Panc1 (cell line): ENCODE measurements around the gene ARAF. TPM values are rescaled to one million over a fixed set of nuclear protein-coding genes. Genes with fewer than 3 reads are reported as not detected.

Source experiments
- ATAC-seq: fragments of 200-7000 bp; cut with Tn5 transposase; 2 replicates; pipeline ENCODE4 v1.9.1; 2020; ENCODE audit warnings: mild to moderate bottlenecking, moderate library complexity
- BruUV-seq: library from RNA; stranded (reverse); fragments of 400-500 nt; replicated peaks from 2 replicates; lab custom pipeline; 2021; lab: Mats Ljungman, UMichigan
- CTCF ChIA-PET: fragments of 300-600 bp; sonication (Branson Sonifier 250); formaldehyde crosslinking; loops from one replicate; lab custom pipeline; 2022; ENCODE audit warnings: antibody characterized with exemption; lab: Charles Lee
- POLR2A ChIA-PET: fragments of 300-600 bp; sonication (Branson Sonifier 250); formaldehyde crosslinking; loops from one replicate; lab custom pipeline; 2022; ENCODE audit warnings: antibody characterized with exemption; lab: Charles Lee
- DNase-seq: peaks from one replicate; pipeline ENCODE4 v3.0.0-alpha.2; 2010; ENCODE audit warnings: low read depth, low spot score
- H3K27ac ChIP-seq: 2 replicates; pipeline ENCODE4 v1.5.1; 2011; ENCODE audit warnings: mild to moderate bottlenecking, low read length, inconsistent platforms
- H3K27me3 ChIP-seq: fragments of 200-500 bp; sonication (Bioruptor generic); 2 replicates; pipeline ENCODE4 v1.6.0; 2014; ENCODE audit warnings: low read length, inconsistent platforms; ENCODE audit not compliant: control insufficient read depth, insufficient read depth
- H3K36me3 ChIP-seq: fragments of 200-500 bp; sonication (Bioruptor generic); 2 replicates; pipeline ENCODE4 v1.5.1; 2014; ENCODE audit warnings: inconsistent platforms, mild to moderate bottlenecking, low read length, moderate library complexity; ENCODE audit not compliant: control insufficient read depth, insufficient read depth
- H3K4me1 ChIP-seq: 2 replicates; pipeline ENCODE4 v1.5.1; 2011; ENCODE audit warnings: inconsistent platforms, mild to moderate bottlenecking, low read length, moderate library complexity; ENCODE audit not compliant: control insufficient read depth, insufficient read depth
- H3K4me3 ChIP-seq, 2 experiments: 2 replicates each; pipeline ENCODE4 v1.5.1; 2011 to 2012; ENCODE audit warnings: low read depth in 2 of 2, low read length in 2 of 2, mild to moderate bottlenecking in 2 of 2, inconsistent platforms in 1 of 2, moderate library complexity in 1 of 2
- H3K9me3 ChIP-seq: fragments of 200-500 bp; sonication (Bioruptor generic); 2 replicates; pipeline ENCODE4 v1.5.1; 2014; ENCODE audit warnings: low read depth, mild to moderate bottlenecking, inconsistent platforms, low read length, moderate library complexity; ENCODE audit not compliant: control insufficient read depth, insufficient read depth
- CTCF ChIP-seq: fragments of 450-650 bp; IDR thresholded peaks from 2 replicates; pipeline ENCODE4 v1.5.1; 2017; ENCODE audit warnings: mild to moderate bottlenecking
- POLR2AphosphoS5 ChIP-seq: IDR thresholded peaks from 2 replicates; pipeline ENCODE4 v1.6.1; 2012; ENCODE audit warnings: mild to moderate bottlenecking, low read depth, low read length, moderate library complexity
- REST ChIP-seq, 2 experiments: IDR thresholded peaks; 2 replicates each; pipeline ENCODE4 v1.6.1; 2011 to 2012; ENCODE audit warnings: low read depth in 2 of 2, control low read depth in 1 of 2, low read length in 1 of 2, mild to moderate bottlenecking in 1 of 2, moderate library complexity in 1 of 2; ENCODE audit not compliant: insufficient read depth in 1 of 2
- SIN3A ChIP-seq: IDR thresholded peaks from 2 replicates; pipeline ENCODE4 v1.6.1; 2012; ENCODE audit warnings: low read depth, mild to moderate bottlenecking, low read length, moderate library complexity, borderline replicate concordance; ENCODE audit not compliant: insufficient read depth
- TCF7L2 ChIP-seq: IDR thresholded peaks from 2 replicates; pipeline ENCODE4 v1.6.1; 2011; ENCODE audit warnings: mild to moderate bottlenecking, low read depth, low read length, inconsistent platforms
- in situ Hi-C: cut with HindIII; loops from 2 replicates; pipeline ENCODE4 v1.10.0; 2016; ENCODE audit warnings: low sequenced_read_pairs, low pct_unique_long_range_greater_than_20kb
- intact Hi-C: fragments of 100-400 bp; cut with micrococcal nuclease; formaldehyde crosslinking; loops from one replicate; pipeline ENCODE4 v1.10.0; 2022; ENCODE audit not compliant: unreplicated experiment
- total RNA-seq: library from RNA; stranded (reverse); gene quantifications from one replicate; pipeline ENCODE4 v1.2.1, GENCODE V29; 2021; ENCODE audit not compliant: unreplicated experiment

Gene ARAF
- total RNA-seq, 1 experiment from 2014 or later, result 87.9 TPM

- in situ Hi-C loops, result no loop called here
- intact Hi-C loops, result no loop called here
- POLR2A ChIA-PET, result no interaction called here
- no peak for TF ChIP-seq REST (IDR thresholded peaks at IDR 0.05; ENCODE audit: insufficient read depth in 1 of 2, low read depth in 2 of 2, low read length in 1 of 2)
- TF ChIP-seq TCF7L2, result no peak
- TF ChIP-seq SIN3A, result no peak
- TF ChIP-seq CTCF, result no peak
- no peak for TF ChIP-seq POLR2AphosphoS5
- no peak for ATAC-seq
- no peaks in the 10 kb centered on the region for H3K9me3 ChIP-seq
- no TSS peak for BruUV-seq
- H3K4me3 ChIP-seq, result no peak overlapping the region
- no peaks in the 10 kb centered on the region for H3K4me1 ChIP-seq
- CTCF ChIA-PET, result no interaction called here
- DNase-seq, result no peak
- no peaks in the 10 kb centered on the region for H3K27me3 ChIP-seq
- H3K27ac ChIP-seq, result no peak overlapping the region
- no peaks in the 10 kb centered on the region for H3K36me3 ChIP-seq
Observed at GRCh38 chrX:47587091-47587891, 26.3 kb downstream of the ARAF start.

- TF ChIP-seq SIN3A (no peak), TCF7L2 (no peak), REST (IDR thresholded peaks at IDR 0.05; ENCODE audit: insufficient read depth in 1 of 2, low read depth in 2 of 2, low read length in 1 of 2) (no peak), CTCF (no peak), POLR2AphosphoS5 (no peak)
- ChIA-PET CTCF (no interaction called here), POLR2A (no interaction called here)
- no peak for DNase-seq
- ATAC-seq, result no peak
- Histone ChIP-seq H3K9me3 (no peaks in the 10 kb centered on the region), H3K27me3 (no peaks in the 10 kb centered on the region), H3K27ac (no peak overlapping the region), H3K36me3 (no peaks in the 10 kb centered on the region), H3K4me3 (no peak overlapping the region), H3K4me1 (no peaks in the 10 kb centered on the region)
- BruUV-seq, result no TSS peak
- intact Hi-C loops (no loop called here), in situ Hi-C loops (no loop called here)
Observed at GRCh38 chrX:47587906-47588735, 27.1 kb downstream of the ARAF start.
